HS-5 (cell line): ENCODE results near the gene BMP6.

Source experiments
- DNase-seq: peaks from one replicate; pipeline ENCODE4 v3.0.0-alpha.2; 2012; ENCODE audit warnings: low read depth

BMP6 gene

DNA sequence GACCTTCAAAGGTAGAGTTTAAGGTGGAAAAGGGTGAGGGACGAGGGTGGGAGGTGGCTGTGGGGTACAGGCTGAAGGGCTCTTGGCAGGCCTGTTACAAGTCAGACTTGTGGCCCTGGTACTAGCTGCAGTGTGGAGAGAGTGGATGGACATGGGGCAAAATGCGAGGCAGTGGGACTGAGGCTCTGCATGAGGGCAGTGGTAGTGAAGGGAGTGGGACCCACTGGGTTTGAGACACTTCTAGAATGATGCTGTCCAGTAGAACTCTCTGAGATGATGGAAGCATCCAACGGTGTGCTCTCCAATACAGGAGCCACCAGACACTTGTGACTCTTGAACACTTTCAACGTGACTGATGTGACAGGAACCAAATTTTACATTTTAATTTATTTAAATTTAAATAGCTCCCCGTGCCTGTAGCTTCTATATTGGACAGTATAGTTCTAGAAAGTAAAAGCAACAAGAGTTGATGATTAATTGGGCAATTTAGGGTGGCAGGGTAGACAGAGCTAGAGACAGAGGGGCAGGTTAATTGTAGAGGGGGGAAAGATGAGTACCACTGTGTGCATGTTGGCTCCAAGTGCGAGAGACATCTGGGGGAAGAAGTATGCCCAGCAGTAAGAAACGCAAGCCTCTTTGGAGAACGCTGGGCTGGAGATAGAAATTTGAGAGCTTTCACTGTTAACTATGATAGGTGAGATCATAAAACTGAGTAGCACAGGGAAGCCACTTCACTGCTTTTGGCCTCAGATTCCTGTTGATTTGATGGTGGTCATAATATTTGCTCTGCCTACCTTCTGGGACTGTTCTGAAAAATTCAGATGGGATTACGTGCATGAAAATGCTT, 107.2 kb downstream of the BMP6 start:
- DNase-seq, result no peak

DNA sequence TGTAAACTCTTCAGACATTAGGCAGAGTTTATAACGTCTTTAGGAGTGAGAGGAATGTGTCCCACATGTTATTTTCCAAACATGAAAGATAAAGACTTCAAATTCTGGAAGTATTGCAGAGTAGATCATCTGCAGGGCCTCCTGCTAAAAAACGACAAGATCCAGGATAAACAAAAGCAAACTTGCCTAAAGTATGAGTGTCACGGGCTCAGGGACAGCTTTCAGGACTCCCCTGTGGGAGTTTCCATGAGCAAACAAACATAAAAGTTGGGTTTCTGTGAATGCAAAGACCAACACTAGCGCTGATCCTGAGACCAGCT, 107.8 kb downstream of the BMP6 start:
- DNase-seq, result no peak

DNA sequence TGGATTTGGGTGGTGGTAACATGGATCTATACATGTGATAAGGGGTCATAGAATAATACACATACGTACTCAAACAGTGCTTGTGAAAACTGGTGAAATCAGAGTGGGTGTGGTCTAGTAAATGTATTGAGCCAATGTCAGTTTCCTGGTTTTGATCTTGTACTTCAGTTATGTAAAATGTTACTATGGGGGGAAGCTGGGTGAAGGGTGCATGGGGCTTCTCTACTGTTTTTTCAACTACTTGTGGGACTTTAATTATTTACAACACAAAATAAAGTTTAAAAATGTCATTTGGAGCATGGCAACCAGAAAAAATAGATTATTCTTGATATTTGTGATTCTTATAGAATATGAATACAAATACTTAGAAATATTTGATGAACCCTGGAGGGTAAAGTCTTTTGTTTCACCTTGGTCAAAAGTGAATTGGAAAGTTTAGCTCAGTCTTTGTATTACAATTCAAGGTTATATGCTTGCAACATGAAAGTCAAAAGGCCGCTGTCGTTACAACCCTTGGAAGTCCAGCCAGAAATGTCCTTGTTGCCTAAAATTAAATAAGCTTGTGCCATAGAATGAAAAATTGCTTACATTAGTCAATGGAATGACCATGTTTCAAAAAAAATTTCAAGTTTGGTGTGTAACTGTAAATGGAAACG, 110.6 kb downstream of the BMP6 start:
- no peak for DNase-seq

DNA sequence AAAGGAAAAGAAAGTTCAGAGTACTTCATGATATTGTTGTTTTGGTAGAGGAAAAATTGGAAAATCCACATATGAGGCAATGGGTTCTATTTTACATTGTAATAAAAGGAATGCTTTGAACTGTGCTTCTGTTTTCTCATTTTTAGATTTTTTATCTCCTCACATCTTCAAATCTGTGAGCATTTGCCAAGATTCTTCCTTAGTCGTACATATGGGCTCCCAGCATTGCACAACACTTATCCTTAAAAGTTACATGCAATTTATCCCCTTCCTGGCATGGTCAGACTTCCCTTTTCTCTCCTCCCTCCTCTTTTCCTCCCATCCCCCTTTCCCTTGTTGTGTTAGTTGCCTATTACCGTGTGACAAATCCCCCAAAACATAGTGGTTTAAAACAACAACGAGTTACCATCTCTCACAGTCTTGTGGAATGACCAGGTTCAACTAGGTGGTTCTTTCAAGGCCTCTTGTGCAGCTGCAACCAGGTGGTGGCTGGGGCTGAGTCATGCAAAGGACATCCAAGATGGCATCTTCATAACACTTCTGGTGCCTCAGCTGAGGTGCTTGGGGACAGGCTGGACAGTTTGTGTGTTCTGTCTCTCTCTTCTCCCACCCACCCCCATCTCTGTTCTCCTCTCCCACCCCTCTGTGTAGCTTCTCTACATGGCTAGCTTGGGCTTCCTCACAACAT, 116.0 kb downstream of the BMP6 start:
- DNase-seq, result no peak

DNA sequence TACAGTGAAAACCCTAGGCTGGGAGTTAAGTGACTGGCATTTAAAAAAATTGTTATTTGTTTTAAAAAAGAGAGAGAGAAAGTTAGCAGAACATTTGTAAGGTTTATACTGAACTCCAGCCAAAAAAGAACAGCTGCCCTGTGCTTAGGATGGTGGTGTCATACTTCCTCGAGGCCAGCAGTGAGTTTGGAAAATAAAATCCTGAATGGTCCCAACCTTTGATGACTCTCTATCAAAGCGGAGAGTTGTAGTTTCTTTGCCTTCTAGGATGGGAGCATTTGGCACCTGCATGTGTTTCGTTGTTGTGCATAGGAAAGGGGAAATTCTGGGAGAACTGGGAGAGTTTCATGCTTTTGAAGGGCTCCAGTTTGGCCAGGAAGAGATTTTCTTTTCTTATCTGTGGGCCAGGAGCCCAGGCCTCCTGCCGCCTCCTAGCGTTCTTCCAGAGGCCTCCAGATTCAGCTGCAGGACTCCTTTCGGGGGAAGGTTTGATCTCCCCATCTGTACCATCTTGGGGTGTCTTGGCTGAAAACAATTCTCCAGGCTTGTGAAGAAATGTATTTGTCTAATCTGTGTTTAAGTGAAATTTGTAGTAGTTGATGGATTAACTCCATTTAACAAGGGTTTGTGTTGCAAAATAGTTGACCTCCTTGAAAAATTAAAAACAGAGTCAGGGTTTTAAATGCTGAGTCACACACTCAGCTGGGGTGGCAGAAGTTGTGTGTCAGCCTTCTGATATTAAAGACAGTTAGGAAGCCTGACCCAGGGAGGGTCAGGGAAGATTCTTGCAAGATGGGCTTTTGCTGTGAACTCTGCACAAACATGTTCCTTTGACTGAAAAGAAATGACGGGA, 121.3 kb downstream of the BMP6 start:
- DNase-seq, result no peak

DNA sequence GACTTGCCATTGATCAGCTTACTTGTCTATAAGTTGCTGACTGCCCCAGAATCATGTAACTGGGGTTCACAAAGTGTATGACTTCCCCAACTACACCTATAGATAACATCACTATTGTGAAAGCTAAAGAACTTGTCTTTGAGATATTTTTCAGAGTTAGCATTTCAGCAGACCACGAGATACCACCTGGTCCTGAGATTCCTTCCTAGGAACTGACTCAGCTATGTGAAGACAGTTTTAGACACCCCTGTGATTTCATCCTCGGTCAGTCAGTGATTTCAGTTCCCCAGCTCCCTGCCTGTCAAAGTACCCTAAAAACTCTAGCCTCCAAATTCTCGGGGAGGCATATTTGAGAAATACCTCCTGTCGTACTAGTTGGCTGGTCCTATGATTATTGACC, 122.3 kb downstream of the BMP6 start:
- no peak for DNase-seq

DNA sequence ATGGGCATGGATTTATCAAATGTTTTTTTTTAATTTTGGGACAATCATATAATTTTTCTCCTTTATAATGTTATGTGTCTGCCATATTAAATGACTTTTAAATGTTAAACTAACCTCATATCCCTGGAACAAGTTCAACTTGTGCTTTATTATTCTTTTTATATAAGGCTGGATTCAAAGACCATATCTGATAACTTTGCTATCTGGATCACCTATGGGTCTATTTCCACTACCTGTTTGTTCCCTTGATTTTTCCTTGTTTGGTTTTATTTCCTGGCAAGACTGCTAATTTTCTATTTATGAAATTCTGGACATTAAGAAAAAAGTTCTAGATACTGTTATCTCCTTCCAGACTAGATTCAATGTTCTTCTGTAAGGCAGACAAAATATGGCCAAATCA, 125.9 kb downstream of the BMP6 start:
- DNase-seq, result no peak

DNA sequence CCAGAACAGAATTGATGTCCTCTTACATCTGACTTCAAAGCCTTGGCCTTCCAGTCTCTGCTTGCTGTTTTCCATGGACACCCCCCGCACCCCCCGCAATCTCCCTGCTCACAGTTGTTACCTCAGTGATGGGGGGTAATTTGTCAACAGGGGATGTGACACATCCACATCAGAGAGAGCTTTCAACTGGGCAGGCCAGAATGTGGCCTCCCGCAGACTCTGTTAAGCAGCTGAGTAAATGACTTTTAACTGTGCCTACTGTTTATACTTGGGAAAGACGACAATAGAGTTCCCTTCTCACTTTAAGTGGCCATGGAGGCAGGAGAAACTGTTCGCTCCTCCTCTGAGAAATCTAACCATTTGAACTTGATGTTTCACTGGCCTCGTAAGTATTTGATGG, 133.7 kb downstream of the BMP6 start:
- no peak for DNase-seq

DNA sequence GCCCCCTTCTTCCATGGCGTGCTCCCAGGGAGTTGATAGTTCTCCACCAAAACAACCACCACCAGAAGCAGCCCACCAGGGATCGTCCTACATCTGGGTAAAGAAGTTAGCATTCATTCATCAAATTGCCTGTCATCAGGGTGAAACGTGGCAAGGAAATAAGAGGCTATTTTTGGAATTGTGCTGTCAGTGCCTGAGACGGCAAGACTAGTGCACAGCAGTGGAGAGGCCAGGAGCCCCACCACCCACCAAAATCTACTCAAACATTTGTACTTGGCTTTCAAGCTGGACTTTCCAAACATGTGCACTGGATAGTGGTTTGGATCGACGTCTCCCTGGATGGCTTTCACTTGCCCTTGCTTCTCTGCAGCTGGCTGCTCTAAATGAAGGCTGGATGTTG, 139.9 kb downstream of the BMP6 start:
- DNase-seq, result no peak

DNA sequence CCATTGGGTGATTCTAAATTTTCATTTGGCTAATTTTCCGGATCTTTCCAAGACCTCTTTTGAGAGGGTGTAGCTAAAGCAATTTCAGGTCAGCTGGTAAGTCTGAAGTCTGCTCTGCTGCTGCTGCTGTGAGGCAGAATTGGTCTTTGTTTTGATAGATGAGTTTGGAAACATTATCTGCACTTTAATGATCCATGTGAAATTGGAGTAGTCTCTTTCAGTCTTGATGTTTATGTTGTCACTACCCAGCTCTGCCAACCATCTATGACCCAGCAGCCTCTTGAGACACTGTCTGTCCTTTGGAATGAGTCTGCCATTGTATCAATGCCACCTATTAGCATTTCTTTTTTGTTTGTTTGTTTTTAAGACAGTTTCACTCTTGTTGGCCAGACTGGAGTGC, 140.6 kb downstream of the BMP6 start:
- no peak for DNase-seq

DNA sequence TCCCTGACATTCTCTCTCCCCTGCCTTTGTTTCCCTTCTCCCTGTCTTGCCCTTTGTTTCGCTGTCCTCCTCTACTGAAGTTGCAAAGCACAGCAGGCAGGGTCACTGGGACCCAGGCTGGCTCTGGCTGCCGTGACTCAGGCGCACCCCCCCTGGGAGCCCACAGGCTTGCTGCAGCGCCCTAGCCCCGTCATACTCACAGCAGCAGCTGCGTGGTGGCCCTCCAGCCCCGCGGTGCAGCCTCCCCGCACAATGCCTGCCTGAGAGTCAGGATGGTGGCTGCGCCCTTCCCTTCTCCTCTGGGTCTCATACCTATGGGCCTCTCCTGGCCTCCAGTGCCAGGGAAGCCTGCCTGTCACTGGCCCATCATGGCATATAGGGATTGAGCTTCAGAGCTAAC, 143.0 kb downstream of the BMP6 start:
- DNase-seq, result no peak

DNA sequence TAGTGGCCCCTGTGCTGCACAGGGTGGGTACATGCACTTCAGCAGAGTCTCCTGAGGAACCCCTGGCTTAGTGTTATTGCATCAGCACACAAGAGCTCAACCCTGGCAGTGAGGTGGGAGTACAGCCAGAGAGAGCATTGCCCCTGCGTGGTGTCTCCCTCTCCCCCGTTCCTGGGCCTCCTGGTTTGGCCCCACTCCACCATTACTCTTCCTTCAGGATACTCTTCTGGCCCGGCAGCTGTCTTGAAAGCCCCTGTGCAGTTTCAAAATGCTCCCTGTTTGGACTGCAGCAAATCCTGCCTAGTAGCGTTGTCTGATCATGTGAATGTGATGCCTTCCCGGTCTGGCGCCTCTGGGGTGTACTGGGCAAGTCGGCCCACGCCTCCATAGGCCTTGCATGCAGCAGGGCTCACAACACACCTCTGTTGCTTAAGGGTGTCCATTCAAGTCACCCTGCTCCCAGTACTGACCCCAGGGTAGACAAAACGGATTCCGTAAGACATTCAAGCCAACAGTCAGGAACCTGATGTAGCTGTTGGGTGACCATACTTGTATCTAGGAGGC, 152.6 kb downstream of the BMP6 start:
- no peak for DNase-seq

DNA sequence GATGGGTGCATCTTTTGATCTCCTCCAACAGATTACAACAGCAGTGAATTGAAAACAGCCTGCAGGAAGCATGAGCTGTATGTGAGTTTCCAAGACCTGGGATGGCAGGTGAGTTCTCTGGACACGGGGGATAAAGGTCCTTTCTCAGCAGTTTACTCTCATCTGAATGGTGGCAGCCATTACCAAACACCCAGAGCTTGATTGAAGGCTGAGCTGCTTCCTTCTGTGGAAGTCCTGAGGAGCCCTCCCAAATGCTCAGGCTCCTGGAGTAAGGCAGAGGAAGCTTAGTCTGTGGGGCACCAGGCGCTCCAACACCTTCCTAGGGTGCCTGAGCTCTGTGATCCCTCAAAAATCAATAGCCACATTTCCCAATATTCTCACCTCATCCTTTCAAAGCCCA, 153.1 kb downstream of the BMP6 start:
- DNase-seq, result no peak

DNA sequence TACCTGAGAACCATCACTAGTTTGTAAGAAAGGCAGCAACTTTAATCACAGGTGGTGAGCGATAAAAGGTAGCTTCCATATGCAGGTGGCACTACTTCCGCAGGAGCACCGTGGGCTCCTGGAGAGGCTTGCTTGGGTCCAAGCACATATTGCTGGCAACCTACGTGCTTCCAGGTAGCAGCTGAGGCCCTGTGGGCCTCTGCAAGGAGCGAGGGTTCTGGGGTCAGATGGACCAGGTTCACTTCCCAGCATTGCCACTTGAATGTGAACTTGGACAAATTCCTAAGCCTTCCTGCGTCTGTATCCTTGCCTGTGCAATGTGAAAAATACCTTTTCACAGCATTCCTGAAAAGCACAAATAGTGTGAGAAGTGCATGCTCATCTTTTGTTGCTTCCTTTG, 153.7 kb downstream of the BMP6 start:
- no peak for DNase-seq

DNA sequence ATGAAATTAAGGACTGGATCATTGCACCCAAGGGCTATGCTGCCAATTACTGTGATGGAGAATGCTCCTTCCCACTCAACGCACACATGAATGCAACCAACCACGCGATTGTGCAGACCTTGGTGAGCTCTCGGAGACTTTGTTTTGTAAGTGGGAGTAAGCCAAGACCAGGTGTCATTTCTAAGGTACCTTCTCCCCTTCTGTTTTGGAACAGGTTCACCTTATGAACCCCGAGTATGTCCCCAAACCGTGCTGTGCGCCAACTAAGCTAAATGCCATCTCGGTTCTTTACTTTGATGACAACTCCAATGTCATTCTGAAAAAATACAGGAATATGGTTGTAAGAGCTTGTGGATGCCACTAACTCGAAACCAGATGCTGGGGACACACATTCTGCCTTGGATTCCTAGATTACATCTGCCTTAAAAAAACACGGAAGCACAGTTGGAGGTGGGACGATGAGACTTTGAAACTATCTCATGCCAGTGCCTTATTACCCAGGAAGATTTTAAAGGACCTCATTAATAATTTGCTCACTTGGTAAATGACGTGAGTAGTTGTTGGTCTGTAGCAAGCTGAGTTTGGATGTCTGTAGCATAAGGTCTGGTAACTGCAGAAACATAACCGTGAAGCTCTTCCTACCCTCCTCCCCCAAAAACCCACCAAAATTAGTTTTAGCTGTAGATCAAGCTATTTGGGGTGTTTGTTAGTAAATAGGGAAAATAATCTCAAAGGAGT, 154.2 kb downstream of the BMP6 start:
- no peak for DNase-seq

DNA sequence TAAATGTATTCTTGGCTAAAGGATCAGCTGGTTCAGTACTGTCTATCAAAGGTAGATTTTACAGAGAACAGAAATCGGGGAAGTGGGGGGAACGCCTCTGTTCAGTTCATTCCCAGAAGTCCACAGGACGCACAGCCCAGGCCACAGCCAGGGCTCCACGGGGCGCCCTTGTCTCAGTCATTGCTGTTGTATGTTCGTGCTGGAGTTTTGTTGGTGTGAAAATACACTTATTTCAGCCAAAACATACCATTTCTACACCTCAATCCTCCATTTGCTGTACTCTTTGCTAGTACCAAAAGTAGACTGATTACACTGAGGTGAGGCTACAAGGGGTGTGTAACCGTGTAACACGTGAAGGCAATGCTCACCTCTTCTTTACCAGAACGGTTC, 154.8 kb downstream of the BMP6 start:
- DNase-seq, result no peak

DNA sequence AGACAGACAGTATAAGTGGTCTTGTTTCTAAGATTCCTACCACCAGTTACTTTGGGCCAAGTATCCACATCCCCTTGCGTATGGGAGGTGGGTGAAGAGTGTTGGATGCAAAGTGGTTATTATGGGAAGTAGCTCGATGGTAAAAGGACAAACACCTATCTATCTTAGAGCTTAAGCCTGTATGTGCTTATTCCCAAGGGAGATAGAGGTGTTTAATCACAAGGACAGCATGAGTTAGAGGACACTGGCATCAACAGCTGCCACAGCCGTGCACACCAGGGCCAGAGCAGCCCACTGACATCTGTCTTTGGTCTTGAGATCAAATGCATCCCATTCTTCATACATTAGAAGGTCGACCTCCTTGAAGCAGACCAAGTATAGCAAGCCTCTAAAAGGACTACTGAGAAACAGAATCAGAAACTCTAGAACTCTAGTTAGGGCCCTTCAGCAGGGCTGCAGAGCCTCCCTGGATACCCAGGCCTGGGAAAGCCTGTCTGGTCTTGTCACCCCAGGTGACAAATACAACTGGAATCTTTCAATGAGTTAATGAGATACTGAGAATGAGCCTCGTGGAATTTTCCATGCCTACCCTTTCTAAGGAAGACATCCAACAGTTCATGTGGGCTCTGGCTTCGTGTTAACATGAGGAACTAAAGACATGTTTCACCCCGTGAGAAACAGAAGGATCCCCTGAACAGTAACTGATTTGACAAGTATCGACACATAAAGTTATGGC, 156.0 kb downstream of the BMP6 start:
- no peak for DNase-seq

DNA sequence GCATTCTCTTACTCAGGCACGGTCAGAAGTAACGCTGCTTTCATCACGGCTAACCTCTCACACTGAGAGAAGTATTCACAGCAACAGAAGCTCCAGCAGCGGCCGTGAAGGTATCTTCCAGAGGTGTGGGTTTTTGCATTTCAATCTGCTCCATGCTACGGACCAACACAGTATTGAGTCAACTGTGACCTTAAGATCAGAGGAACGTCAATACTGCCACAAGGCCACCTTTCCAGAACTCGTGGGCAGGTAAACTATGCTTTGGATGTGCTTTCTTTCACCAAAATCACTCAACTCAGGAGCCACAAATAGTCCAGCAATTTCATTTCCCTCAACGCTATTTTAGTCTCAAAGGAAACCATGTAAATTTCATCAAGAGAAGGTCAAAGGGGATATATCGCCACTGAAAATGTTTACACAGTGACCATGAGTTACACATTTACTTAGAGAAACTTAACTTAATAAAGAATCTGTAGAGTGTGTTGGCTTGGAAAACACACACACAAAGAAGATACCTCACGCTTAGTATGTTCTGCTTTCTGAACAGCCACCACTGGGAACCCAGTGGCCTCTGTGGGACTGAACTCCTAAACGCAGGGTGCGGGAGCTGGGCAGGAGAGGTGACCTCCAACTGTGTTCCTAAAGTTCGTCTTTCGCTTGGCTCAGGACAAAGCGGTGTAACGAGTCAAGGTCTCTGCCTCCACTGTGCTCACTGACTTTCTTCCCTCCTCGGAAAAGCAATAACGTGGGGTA, 156.8 kb downstream of the BMP6 start:
- DNase-seq, result no peak

DNA sequence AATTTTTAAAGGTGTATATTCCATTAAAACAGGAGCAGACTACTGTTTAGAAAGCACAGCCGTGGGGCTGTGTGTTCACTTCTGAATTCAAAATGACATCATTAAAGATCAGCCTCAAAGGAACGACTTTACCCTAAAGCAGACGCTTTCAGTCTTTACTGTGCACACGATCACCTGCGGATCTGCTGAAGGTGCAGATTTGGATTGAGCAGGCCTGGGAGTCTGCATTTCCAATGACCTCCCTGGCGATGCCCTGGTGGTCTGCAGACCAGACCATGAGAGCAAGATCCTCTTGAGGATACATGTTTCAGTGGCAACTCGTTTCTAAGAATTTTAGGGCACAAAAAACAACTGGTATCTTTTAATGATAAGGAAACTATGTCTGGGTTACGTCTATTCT, 157.5 kb downstream of the BMP6 start:
- no peak for DNase-seq

DNA sequence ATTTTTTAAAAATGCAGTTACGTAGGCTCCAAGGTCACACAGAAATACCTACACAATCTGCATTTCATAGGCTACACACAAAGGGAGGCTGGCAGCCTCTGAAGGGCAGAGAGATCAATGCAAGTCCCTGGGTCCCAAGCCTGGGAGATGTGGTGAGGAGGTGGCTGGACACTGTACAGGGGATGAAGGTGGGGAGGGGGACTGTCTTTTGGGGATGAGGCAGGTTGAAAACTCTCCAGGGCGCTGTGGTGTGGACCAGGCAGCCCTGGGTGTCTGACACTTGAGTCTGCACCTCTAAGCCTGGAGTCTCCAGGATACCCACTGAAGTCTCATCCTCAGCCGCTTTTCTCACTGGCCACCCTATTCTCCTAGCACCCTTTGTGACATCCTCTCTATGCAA, 160.2 kb downstream of the BMP6 start:
- no peak for DNase-seq
